Uterus (tissue), 2 donors: ENCODE data around the gene GSG1L.

ENCODE experiments used
- CTCF ChIP-seq, 4 experiments: fragments of 200-600 bp in 2 of 4; fragments of 450-650 bp in 2 of 4; sonication (generic) in 2 of 4; IDR thresholded peaks; one replicate each; pipeline ENCODE4 v1.5.1; 2016 to 2019; ENCODE audit warnings: antibody characterized with exemption in 4 of 4, mild to moderate bottlenecking in 2 of 4, moderate library complexity in 1 of 4
- POLR2A ChIP-seq, 2 donors: fragments of 450-650 bp; IDR thresholded peaks; one replicate each; pipeline ENCODE4 v1.6.1; 2016; ENCODE audit warnings: antibody characterized with exemption in 2 of 2, mild to moderate bottlenecking in 1 of 2, moderate library complexity in 1 of 2

GRCh38 chr16:28090646-28091377, 27.3 kb upstream of the GSG1L start:
- no peak for TF ChIP-seq CTCF (IDR thresholded peaks at IDR 0.05)
- TF ChIP-seq POLR2A (IDR thresholded peaks at IDR 0.05) = no peak
